HEK293T (cell line): ENCODE results near the gene ZACN.
"Not testable (repeated sequence)": the region's sequence is repeated elsewhere in the genome, so short reads cannot be mapped to it uniquely, and the experiment has no call there.

Experiments used
- CTCF ChIA-PET: fragments of 350-600 bp; formaldehyde crosslinking; extraction: SDS; loops from one replicate; lab custom pipeline; 2021; ENCODE audit warnings: antibody characterized with exemption, inconsistent platforms; lab: Yijun Ruan, JAX
- POLR2A ChIA-PET: fragments of 350-600 bp; formaldehyde crosslinking; extraction: SDS; loops from one replicate; lab custom pipeline; 2020; ENCODE audit warnings: antibody characterized with exemption, inconsistent platforms; lab: Yijun Ruan, JAX
- DNase-seq: peaks from one replicate; pipeline ENCODE4 v3.0.0; 2012; ENCODE audit warnings: mixed read lengths; ENCODE audit errors: extremely low spot score
- ARNT ChIP-seq: fragments of 450-650 bp; IDR thresholded peaks from 2 replicates; pipeline ENCODE4 v1.6.1; 2017; ENCODE audit warnings: mild to moderate bottlenecking
- BHLHE40 ChIP-seq: fragments of 450-650 bp; IDR thresholded peaks from 2 replicates; pipeline ENCODE4 v1.6.1; 2016; ENCODE audit warnings: mild to moderate bottlenecking, moderate library complexity, borderline replicate concordance
- CTBP1 ChIP-seq: fragments of 450-650 bp; IDR thresholded peaks from 2 replicates; pipeline ENCODE4 v1.6.1; 2016; ENCODE audit warnings: borderline replicate concordance
- ELF4 ChIP-seq: fragments of 450-650 bp; IDR thresholded peaks from 2 replicates; pipeline ENCODE4 v1.6.1; 2017; ENCODE audit warnings: antibody characterized with exemption
- FOXA1 ChIP-seq: fragments of 450-650 bp; IDR thresholded peaks from 2 replicates; pipeline ENCODE4 v1.6.1; 2016; ENCODE audit warnings: mild to moderate bottlenecking
- FOXK2 ChIP-seq: fragments of 450-650 bp; IDR thresholded peaks from 2 replicates; pipeline ENCODE4 v1.6.1; 2016; ENCODE audit warnings: mild to moderate bottlenecking
- FOXM1 ChIP-seq: fragments of 450-650 bp; IDR thresholded peaks from 2 replicates; pipeline ENCODE4 v1.6.1; 2017; ENCODE audit warnings: mild to moderate bottlenecking, borderline replicate concordance
- HDGF ChIP-seq: fragments of 450-650 bp; IDR thresholded peaks from 2 replicates; pipeline ENCODE4 v1.6.1; 2017; ENCODE audit warnings: antibody characterized with exemption, borderline replicate concordance
- L3MBTL2 ChIP-seq: fragments of 450-650 bp; conservative IDR thresholded peaks from 2 replicates; pipeline ENCODE4 v1.6.1; 2016; ENCODE audit warnings: mild to moderate bottlenecking
- LEF1 ChIP-seq: fragments of 450-650 bp; IDR thresholded peaks from 2 replicates; pipeline ENCODE4 v1.6.1; 2017; ENCODE audit warnings: mild to moderate bottlenecking, borderline replicate concordance
- NFRKB ChIP-seq: fragments of 450-650 bp; IDR thresholded peaks from 2 replicates; pipeline ENCODE4 v1.6.1; 2016; ENCODE audit warnings: mild to moderate bottlenecking, moderate library complexity
- SP1 ChIP-seq: fragments of 450-650 bp; IDR thresholded peaks from 2 replicates; pipeline ENCODE4 v1.6.1; 2017
- SUZ12 ChIP-seq: fragments of 450-650 bp; IDR thresholded peaks from 2 replicates; pipeline ENCODE4 v1.6.1; 2016; ENCODE audit warnings: mild to moderate bottlenecking
- TARDBP ChIP-seq: fragments of 450-650 bp; IDR thresholded peaks from 2 replicates; pipeline ENCODE4 v1.6.1; 2016
- ZNF384 ChIP-seq: fragments of 450-650 bp; IDR thresholded peaks from 2 replicates; pipeline ENCODE4 v1.6.1; 2016
- TF ChIP-seq, protein P1 (sequence below): fragments of 450-650 bp; IDR thresholded peaks from 2 replicates; pipeline ENCODE4 v1.6.1; 2016

ZACN gene

DNA sequence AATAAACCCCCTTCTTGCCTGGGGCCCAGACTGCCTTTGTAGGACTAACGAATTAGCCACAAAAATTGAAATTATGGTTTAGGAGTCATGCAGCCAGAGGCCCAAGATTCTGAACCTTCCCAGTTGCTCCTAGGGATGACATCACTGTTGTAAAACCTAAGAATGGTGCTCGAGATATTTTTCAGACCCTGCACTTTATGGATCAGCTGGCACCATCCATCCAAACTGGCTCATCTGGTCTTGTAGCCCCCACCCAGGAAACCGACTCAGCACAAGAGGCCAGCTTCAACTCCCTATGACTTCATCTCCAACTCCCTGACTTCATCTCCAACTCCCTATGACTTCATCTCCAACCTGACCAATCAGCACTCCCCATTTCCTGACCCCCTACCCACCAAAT lies 40.9 kb upstream of the ZACN start:
- ChIA-PET POLR2A (no interaction called here), CTCF (no interaction called here)
- TF ChIP-seq ARNT (no peak), BHLHE40 (no peak), CTBP1 (no peak), ELF4 (no peak), FOXA1 (no peak), LEF1 (no peak), NFRKB (no peak), TARDBP (no peak), FOXM1 (no peak), SUZ12 (no peak), ZNF384 (no peak)
- no peak for DNase-seq

DNA sequence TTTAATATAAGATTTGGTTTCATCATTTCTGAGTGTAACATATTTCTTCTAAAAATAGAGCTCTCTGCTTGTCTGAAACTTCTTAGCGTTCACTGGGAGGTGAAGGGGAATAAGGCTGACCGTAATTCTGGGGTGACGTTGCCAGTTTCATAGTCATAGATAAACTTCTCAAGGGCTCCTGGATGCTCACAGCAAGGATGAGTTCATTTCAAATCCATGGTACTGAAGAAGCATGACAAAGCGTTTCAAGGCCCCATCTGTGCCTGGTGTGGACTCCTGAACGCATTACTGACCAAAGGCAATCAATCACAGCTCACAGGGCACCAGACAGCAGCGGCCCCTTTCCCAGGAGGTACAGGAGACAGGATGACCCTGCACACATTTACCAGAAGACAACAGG lies 39.9 kb upstream of the ZACN start:
- ChIA-PET CTCF (no interaction called here), POLR2A (no interaction called here)
- DNase-seq = no peak
- no peak for TF ChIP-seq LEF1
- TF ChIP-seq NFRKB = no peak
- no peak for TF ChIP-seq FOXK2
- TF ChIP-seq ELF4 = no peak
- no peak for TF ChIP-seq TARDBP
- TF ChIP-seq CTBP1 = no peak
- TF ChIP-seq FOXA1 = no peak
- TF ChIP-seq SP1 = no peak
- no peak for TF ChIP-seq HDGF
- TF ChIP-seq L3MBTL2 = no peak
- no peak for TF ChIP-seq BHLHE40
- TF ChIP-seq, protein P1, sequence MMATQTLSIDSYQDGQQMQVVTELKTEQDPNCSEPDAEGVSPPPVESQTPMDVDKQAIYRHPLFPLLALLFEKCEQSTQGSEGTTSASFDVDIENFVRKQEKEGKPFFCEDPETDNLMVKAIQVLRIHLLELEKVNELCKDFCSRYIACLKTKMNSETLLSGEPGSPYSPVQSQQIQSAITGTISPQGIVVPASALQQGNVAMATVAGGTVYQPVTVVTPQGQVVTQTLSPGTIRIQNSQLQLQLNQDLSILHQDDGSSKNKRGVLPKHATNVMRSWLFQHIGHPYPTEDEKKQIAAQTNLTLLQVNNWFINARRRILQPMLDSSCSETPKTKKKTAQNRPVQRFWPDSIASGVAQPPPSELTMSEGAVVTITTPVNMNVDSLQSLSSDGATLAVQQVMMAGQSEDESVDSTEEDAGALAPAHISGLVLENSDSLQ = no peak
- TF ChIP-seq ARNT = no peak
- TF ChIP-seq ZNF384 = no peak
- TF ChIP-seq SUZ12 = no peak
- no peak for TF ChIP-seq FOXM1

DNA sequence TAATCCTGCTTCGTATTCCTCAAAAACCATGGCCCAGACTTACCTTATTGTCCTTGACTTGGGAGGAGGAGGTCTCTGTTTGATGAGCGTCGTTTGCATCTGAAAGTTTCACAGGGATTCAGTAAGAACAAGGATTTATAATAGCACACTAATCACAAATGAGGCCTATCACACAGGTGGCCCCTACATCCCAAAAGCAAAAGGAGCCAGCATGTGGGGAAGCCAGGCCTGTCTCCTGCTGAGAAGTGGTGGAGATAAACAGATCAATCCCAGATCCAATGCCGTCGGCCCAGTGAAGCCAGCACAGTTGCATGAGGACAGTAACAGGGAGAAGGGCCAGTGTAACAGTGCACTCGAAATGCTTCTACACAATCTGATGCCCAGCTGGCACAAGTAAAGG lies 38.6 kb upstream of the ZACN start:
- CTCF ChIA-PET = no interaction called here
- POLR2A ChIA-PET = no interaction called here
- TF ChIP-seq SP1 (no peak), ZNF384 (no peak), LEF1 (no peak), TARDBP (no peak), FOXM1 (no peak), NFRKB (no peak), BHLHE40 (no peak), FOXK2 (no peak), FOXA1 (no peak), SUZ12 (no peak), CTBP1 (no peak)
- TF ChIP-seq, protein P1 = no peak
- DNase-seq = no peak

DNA sequence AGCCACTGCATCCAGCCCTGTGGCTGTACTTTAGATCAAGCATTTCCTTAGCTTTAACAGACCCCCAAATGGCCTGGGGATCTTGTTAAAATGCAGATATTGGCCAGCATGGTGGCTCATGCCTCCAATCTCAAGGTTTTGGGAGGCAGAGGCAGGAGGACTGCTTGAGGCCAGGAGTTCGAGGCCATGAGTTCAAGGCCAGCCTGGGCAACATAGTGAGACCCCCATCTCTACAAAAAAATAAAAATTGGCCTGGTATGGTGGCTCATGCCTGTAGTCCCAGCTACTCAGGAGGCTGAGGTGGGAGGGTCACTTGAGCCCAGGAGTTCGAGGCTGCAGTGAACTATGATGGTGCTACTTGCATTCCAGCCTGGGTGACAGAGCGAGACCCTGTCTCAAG lies 36.1 kb upstream of the ZACN start:
- DNase-seq, POLR2A ChIA-PET: not testable (repeated sequence)

DNA sequence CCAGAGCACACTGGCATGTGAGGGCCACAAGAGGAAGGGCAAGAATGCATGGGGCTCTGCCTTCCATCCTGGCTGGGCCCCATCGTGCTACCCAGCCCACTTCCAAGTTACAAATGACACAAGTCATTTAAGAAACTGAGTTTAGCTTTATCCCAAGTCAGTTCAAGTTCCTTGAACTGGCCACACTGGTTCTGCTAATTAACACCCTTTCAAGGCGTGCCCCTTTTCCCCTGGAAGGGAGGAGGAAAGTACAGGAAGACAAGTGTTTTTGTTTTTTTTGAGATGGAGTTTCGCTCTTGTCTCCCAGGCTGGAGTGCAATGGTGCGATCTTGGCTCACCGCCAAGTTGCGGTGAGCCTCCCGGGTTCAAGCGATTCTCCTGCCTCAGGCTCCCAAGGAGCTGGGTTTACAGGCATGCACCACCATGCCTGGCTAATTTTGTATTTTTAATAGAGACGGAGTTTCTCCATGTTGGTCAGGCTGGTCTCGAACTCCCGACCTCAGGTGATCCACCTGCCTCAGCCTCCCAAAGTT lies 34.4 kb upstream of the ZACN start:
- DNase-seq, POLR2A ChIA-PET, CTCF ChIA-PET: not testable (repeated sequence)

More for the DNA sequence above, 36.1 kb upstream of the ZACN start:
- CTCF ChIA-PET = interaction anchor here (0.6 to 1.2 kb wide), 2 partner anchors 195 to 235 kb away, joined by 3 read pairs; no protein-coding TSS in a partner anchor

DNA sequence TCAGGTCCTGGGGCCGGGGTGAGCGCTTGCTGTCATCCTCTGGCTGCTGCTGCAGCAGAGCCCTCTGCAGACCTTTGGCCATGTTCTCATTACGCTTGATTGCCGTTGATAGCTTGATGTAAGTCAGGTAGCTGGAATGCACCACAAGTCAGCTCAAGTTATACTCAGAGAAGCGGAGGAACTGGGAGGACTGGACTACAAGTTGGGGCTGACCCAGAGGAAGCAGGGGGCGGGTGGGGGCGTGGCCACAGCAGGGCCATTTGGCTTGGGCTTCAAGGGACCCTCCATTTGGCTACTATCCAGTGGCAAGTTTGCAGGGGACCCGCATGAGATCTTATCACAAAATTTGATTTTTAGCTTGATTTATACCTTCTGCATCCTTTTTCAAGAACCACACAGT lies 32.9 kb upstream of the ZACN start:
- TF ChIP-seq CTBP1 (no peak), ARNT (no peak), NFRKB (no peak), L3MBTL2 (no peak), TARDBP (no peak), FOXK2 (no peak), FOXA1 (no peak), FOXM1 (no peak)
- CTCF ChIA-PET = no interaction called here
- DNase-seq = no peak
- POLR2A ChIA-PET = interaction anchor here (0.6 kb wide), 1 partner anchor 12 kb away, joined by 3 read pairs; no protein-coding TSS in a partner anchor

DNA sequence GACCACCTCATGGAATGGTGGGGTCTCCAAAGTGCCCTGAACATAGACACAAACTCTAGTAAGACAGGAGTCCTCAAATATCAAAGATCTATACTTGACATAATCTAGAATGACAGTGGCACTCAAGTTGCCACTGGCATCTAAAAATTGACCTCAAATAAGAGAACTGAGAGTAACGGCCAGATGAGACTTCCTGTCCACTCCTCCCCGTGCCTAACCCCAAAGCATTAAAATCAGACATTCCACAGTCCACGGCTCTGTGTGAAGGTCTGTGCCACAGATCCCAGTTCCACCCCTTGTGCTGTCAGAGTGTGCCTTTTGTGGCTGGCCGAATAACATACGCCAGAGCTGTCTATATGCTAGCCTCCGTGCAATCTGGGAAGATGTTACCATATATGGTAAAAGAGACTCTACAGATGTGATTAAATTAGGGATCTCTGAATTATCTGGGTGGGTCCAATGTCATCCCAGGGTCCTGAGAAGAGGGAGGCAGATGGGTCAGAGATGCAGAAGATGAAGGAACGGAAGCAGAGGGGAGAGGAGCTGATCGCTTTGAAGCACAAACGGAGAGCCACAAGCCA lies 30.9 kb upstream of the ZACN start:
- no peak for DNase-seq
- TF ChIP-seq FOXA1 (no peak), FOXK2 (no peak), ZNF384 (no peak), ARNT (no peak), L3MBTL2 (no peak), LEF1 (no peak), SP1 (no peak), ELF4 (no peak), TARDBP (no peak), HDGF (no peak), SUZ12 (no peak), BHLHE40 (no peak), CTBP1 (no peak), FOXM1 (no peak), NFRKB (no peak)
- TF ChIP-seq, protein P1 = no peak
- ChIA-PET CTCF (no interaction called here), POLR2A (no interaction called here)
